Esophagus muscularis mucosa (tissue), 4 donors: Measurements from ENCODE around the gene MGAM2. TPM values are rescaled to one million over a fixed set of nuclear protein-coding genes. Genes with fewer than 3 reads are reported as not detected.
A peak's percentile ranks its signal among the peaks of the same experiment; 100 is the strongest.

Experiments
- DNase-seq: peaks from one replicate; pipeline ENCODE4 v3.0.0-alpha.2; 2017; ENCODE audit errors: extremely low spot score
- H3K27ac ChIP-seq, 4 donors: fragments of 200-600 bp; sonication (generic); replicated peaks in 1 of 4; 1 replicate in 3 of 4; 2 replicates in 1 of 4; pipeline ENCODE4 v1.5.1; 2016 to 2019; ENCODE audit warnings: mild to moderate bottlenecking in 1 of 4
- H3K27me3 ChIP-seq, 4 donors: fragments of 200-600 bp; sonication (generic); one replicate each; pipeline versions ENCODE4 v1.5.1 to v1.6.0; 2016 to 2019
- H3K36me3 ChIP-seq, 4 donors: fragments of 200-600 bp; sonication (generic); one replicate each; pipeline ENCODE4 v1.5.1; 2016 to 2019
- H3K4me1 ChIP-seq, 4 donors: fragments of 200-600 bp; sonication (generic); one replicate each; pipeline ENCODE4 v1.5.1; 2016 to 2019
- H3K4me3 ChIP-seq, 4 donors: fragments of 200-600 bp; sonication (generic); 1 replicate in 2 of 4; 2 replicates in 2 of 4; pipeline ENCODE4 v1.5.1; 2016 to 2019; ENCODE audit warnings: mild to moderate bottlenecking in 4 of 4, moderate library complexity in 1 of 4
- H3K9me3 ChIP-seq, 4 donors: fragments of 200-600 bp; sonication (generic); 1 replicate in 3 of 4; 2 replicates in 1 of 4; pipeline ENCODE4 v1.5.1; 2016 to 2019
- EP300 ChIP-seq: sonication (generic); formaldehyde crosslinking; IDR thresholded peaks from one replicate; pipeline ENCODE4 v1.6.1; 2017; ENCODE audit warnings: antibody characterized with exemption
- POLR2A ChIP-seq: fragments of 450-650 bp; IDR thresholded peaks from one replicate; pipeline ENCODE4 v1.6.1; 2017; ENCODE audit warnings: antibody characterized with exemption, moderate library complexity, mild to moderate bottlenecking, low read depth
- POLR2AphosphoS5 ChIP-seq, 2 donors: sonication (generic); formaldehyde crosslinking; IDR thresholded peaks; one replicate each; pipeline ENCODE4 v1.6.1; 2017; ENCODE audit warnings: antibody characterized with exemption in 2 of 2
- WGBS: methylation state at CpG from one replicate; pipeline ENCODE4 v1.1.5; 2018; 5-methylcytosine and 5-hydroxymethylcytosine counted together
- intact Hi-C: fragments of 100-400 bp; cut with DNase I; formaldehyde crosslinking; loops from one replicate; pipeline ENCODE4 v1.15.1; 2023
- total RNA-seq, 4 donors: library from RNA; depleted of rRNA; stranded (reverse); fragments of >200 nt; gene quantifications; one replicate each; pipeline versions ENCODE4 v1.1.0 to v1.2.1, GENCODE V29; 2016
- TF ChIP-seq, protein P1 (sequence below), 3 experiments: fragments of 200-600 bp in 2 of 3; fragments of 450-650 bp in 1 of 3; sonication (generic) in 2 of 3; IDR thresholded peaks; one replicate each; pipeline ENCODE4 v1.5.1; 2017 to 2019; ENCODE audit warnings: antibody characterized with exemption in 3 of 3, mild to moderate bottlenecking in 2 of 3, moderate library complexity in 1 of 3

MGAM2 gene
- total RNA-seq, 4 donors from 2014 or later = under 0.01 to 0.11 TPM; not detected in 2

DNA sequence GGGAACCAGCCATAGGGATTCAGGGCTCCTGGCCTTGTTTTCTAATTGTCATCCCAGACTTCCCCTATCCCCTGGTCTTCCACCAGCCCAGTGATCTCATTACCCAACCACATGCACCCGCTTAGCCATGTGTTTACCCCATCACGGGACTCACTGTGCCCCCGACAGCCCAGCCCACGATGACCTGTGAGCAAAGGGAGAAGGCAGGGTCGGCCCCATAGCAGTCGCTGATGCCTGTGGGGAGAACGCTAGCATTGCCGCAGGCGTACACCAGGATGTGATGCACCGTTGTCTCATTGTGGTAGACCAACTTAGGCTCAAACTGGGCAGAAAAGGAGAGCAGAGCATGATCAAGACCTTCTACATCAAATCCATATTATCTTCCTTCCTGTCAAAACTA is 132.3 kb downstream of the MGAM2 start:
- no peak for TF ChIP-seq POLR2AphosphoS5 (IDR thresholded peaks at IDR 0.05)
- TF ChIP-seq, protein P1, sequence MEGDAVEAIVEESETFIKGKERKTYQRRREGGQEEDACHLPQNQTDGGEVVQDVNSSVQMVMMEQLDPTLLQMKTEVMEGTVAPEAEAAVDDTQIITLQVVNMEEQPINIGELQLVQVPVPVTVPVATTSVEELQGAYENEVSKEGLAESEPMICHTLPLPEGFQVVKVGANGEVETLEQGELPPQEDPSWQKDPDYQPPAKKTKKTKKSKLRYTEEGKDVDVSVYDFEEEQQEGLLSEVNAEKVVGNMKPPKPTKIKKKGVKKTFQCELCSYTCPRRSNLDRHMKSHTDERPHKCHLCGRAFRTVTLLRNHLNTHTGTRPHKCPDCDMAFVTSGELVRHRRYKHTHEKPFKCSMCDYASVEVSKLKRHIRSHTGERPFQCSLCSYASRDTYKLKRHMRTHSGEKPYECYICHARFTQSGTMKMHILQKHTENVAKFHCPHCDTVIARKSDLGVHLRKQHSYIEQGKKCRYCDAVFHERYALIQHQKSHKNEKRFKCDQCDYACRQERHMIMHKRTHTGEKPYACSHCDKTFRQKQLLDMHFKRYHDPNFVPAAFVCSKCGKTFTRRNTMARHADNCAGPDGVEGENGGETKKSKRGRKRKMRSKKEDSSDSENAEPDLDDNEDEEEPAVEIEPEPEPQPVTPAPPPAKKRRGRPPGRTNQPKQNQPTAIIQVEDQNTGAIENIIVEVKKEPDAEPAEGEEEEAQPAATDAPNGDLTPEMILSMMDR (IDR thresholded peaks at IDR 0.05) = no peak
- TF ChIP-seq POLR2A = no peak
- TF ChIP-seq EP300 = no peak
- no peaks in the 10 kb centered on the region for H3K36me3 ChIP-seq
- H3K4me3 ChIP-seq = no peak overlapping the region
- H3K9me3 ChIP-seq = no peaks in the 10 kb centered on the region
- 85% methylated on average over 10 of the region's 10 CpGs for WGBS
- no peak overlapping the region for H3K27ac ChIP-seq
- no peaks in the 10 kb centered on the region for H3K4me1 ChIP-seq
- intact Hi-C loops = no loop called here
- no peak for DNase-seq
- H3K27me3 ChIP-seq = peaks cover 0 to 12% (median 0%) of the 10 kb centered on the region in 4 donors

DNA sequence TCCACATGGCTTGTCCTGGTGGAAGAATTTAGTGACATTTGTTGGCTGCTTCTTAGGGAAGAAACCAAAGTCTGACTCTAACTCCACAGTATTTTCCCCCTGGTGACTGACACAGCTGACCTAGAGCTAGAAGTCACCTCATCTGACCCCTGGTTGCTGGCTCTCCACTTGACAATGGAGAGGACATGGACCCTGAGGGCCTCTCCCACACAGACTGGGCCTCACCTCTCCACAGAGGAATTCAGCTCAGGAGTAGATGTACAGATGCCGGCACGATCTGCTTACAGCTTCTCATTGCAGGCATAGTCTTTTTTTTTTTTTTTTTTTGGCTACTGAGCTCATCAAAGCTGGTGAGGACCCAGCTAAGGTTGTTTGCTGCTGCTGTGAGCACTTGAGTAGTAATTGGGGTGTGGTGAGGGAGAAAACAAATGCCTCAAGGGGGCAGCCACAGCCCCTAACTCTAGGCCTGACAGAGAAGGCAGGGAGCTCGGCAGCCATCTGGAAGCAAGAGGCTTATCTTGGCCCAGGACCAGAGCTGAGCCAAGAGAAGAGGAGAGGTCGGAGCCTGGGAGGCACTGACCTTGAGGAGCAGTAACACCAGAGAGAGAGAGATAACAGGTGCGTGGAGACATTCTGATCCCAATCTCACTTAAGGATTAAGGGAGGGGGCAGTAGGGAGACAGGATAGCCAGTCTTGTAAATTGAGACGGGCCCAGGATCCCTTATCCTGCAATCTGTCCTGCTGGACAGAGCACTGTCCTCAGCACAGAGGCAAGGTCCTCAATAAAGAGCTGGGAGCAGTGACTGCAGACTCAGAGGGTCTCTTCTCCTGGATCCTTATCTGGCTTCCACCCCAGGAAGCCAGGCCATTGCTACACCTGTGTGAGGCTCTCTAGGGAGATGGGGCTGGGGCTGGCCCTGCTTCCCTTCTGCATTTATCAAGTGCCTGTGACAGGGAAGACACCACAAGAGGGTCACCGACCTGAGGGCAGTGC is 136.9 kb downstream of the MGAM2 start:
- DNase-seq = peak; percentile 74
- no peak overlapping the region for H3K4me3 ChIP-seq
- no peaks in the 10 kb centered on the region for H3K9me3 ChIP-seq
- intact Hi-C loops = no loop called here
- peaks cover 0 to 3% (median 0%) of the 10 kb centered on the region in 4 donors for H3K27me3 ChIP-seq
- no peaks in the 10 kb centered on the region for H3K36me3 ChIP-seq
- no peak overlapping the region for H3K27ac ChIP-seq
- 45% methylated on average over 7 of the region's 7 CpGs for WGBS
- no peak for TF ChIP-seq POLR2AphosphoS5 (IDR thresholded peaks at IDR 0.05)
- H3K4me1 ChIP-seq = no peaks in the 10 kb centered on the region

GRCh38 chr7:142249918-142250317 is 138.4 kb downstream of the MGAM2 start:
- H3K27ac ChIP-seq = no peak overlapping the region
- no peaks in the 10 kb centered on the region for H3K9me3 ChIP-seq
- DNase-seq = no peak
- no peak overlapping the region for H3K4me3 ChIP-seq
- TF ChIP-seq POLR2AphosphoS5 (IDR thresholded peaks at IDR 0.05) (no peak), EP300 (no peak), POLR2A (no peak)
- TF ChIP-seq, protein P1 (IDR thresholded peaks at IDR 0.05) = no peak
- peaks cover 0 to 3% (median 0%) of the 10 kb centered on the region in 4 donors for H3K27me3 ChIP-seq
- H3K4me1 ChIP-seq = no peaks in the 10 kb centered on the region
- H3K36me3 ChIP-seq = no peaks in the 10 kb centered on the region
- intact Hi-C loops = no loop called here

DNA sequence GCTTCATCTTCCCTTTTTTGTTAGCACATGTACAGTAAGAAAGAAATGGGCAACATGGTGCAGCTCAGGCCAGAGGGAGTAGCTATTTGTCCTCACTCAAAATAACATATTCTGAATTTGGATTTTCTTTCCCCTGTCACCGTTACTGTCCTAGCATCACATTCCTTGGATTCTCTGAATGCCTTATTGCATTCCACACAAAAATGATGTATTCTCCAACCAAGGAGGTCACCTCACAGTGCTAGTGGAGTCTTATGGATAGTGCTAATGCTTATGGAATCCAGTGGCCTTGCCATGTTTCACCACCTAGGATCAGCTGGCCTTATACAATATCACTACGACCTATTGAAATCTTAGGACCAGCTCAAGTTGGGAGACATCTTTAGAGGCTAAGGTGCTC is 139.2 kb downstream of the MGAM2 start:
- H3K36me3 ChIP-seq = no peaks in the 10 kb centered on the region
- no peaks in the 10 kb centered on the region for H3K9me3 ChIP-seq
- no peak overlapping the region for H3K27ac ChIP-seq
- DNase-seq = no peak
- intact Hi-C loops = no loop called here
- 54% methylated on average over 2 of the region's 2 CpGs for WGBS
- H3K4me1 ChIP-seq = no peaks in the 10 kb centered on the region
- no peak for TF ChIP-seq POLR2A
- no peak for TF ChIP-seq EP300
- TF ChIP-seq, protein P1 (IDR thresholded peaks at IDR 0.05) = no peak
- TF ChIP-seq POLR2AphosphoS5 (IDR thresholded peaks at IDR 0.05) = no peak
- no peaks in the 10 kb centered on the region for H3K27me3 ChIP-seq
- no peak overlapping the region for H3K4me3 ChIP-seq

DNA sequence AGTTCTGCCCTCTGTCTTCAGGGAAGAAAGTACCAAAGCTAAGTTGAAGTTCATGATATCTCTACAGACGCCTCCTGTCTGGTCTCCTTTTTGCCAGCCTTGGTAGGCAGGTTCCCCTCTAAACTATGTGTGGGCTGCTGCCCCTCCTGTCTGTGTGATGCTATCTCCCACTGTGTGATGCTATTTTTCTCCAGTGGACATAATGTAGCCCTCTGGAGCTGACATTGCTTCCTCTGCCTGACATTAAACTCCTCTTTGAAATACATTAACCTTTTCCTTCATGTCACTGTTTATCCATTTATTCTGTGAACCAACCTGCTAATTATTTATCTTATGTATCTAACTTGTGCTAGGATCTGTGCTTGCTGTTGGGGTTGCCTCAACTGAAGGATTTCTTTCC is 146.4 kb downstream of the MGAM2 start, which contains the start of gene PRSS58:
Gene PRSS58 (minus strand): TSS at position 101 of the 400 bp plus-strand sequence. CDS start 351 bp downstream, outside the sequence.
- H3K4me1 ChIP-seq = no peaks in the 10 kb centered on the region
- DNase-seq = no peak
- no peaks in the 10 kb centered on the region for H3K9me3 ChIP-seq
- intact Hi-C loops = no loop called here
- WGBS = 56% methylated on average over 1 of the region's 1 CpG
- H3K4me3 ChIP-seq = no peak within 1 kb of the TSS
- no peaks in the 10 kb centered on the region for H3K36me3 ChIP-seq
- H3K27me3 ChIP-seq = no peaks in the 10 kb centered on the region
- H3K27ac ChIP-seq = no peak within 1 kb of the TSS
- TF ChIP-seq POLR2AphosphoS5 (IDR thresholded peaks at IDR 0.05) = no peak
